Adrenal gland (tissue), 12 donors: ENCODE measurements around the gene CDH19. TPM values are rescaled to one million over a fixed set of nuclear protein-coding genes. Genes with fewer than 3 reads are reported as not detected.

Source experiments
- DNase-seq, 7 donors: peaks; one replicate each; pipeline ENCODE4 v3.0.0-alpha.2; 2019 to 2020
- H3K27ac ChIP-seq, 5 donors: fragments of 200-600 bp; sonication (generic) in 4 of 5; 1 replicate in 3 of 5; 2 replicates in 2 of 5; pipeline versions ENCODE4 v1.5.1 to v1.8.0; 2016 to 2020; ENCODE audit warnings: mild to moderate bottlenecking in 1 of 5
- H3K27me3 ChIP-seq: fragments of 200-600 bp; 2 replicates; pipeline ENCODE4 v1.8.0; 2021
- H3K36me3 ChIP-seq, 2 donors: fragments of 200-600 bp; replicated peaks in 1 of 2; 1 replicate in 1 of 2; 2 replicates in 1 of 2; pipeline versions ENCODE4 v1.5.1 to v1.8.0; 2018 to 2022
- H3K4me1 ChIP-seq, 2 donors: fragments of 200-600 bp; replicated peaks in 1 of 2; 1 replicate in 1 of 2; 2 replicates in 1 of 2; pipeline versions ENCODE4 v1.5.1 to v1.8.0; 2018 to 2021
- H3K4me3 ChIP-seq, 4 donors: fragments of 200-600 bp; sonication (generic) in 3 of 4; one replicate each; pipeline ENCODE4 v1.5.1; 2016 to 2018
- H3K9me3 ChIP-seq, 3 donors: fragments of 200-600 bp; sonication (generic) in 1 of 3; replicated peaks in 1 of 3; 1 replicate in 2 of 3; 2 replicates in 1 of 3; pipeline versions ENCODE4 v1.5.1 to v1.8.0; 2016 to 2021
- POLR2A ChIP-seq, 2 donors: fragments of 450-650 bp; IDR thresholded peaks; one replicate each; pipeline ENCODE4 v1.6.1; 2017; ENCODE audit warnings: antibody characterized with exemption in 2 of 2, mild to moderate bottlenecking in 2 of 2, moderate library complexity in 1 of 2
- WGBS, 4 donors: extraction: QIAGEN DNeasy Blood & Tissue Kit in 2 of 4; methylation state at CpG; one replicate each; pipeline versions ENCODE4 v1.1.5 to v1.1.7; 2013 to 2017; 5-methylcytosine and 5-hydroxymethylcytosine counted together
- intact Hi-C, 2 donors: fragments of 100-400 bp; cut with DNase I; formaldehyde crosslinking; loops; one replicate each; pipeline versions ENCODE4 v1.14.1 to v1.15.0; 2022 to 2023
- polyA plus RNA-seq, 3 donors: library from polyadenylated mRNA; stranded (reverse); fragments of 200-250 nt in 2 of 3; fragments of 350-450 nt in 1 of 3; fragmentation: Illumina TruSeq in 1 of 3; extraction: RNeasy Lipid Tissue Mini Kit (QIAGEN cat#74804) in 1 of 3; gene quantifications; one replicate each; pipeline ENCODE4 v1.2.3, GENCODE V29; 2013 to 2014
- total RNA-seq, 9 donors: library from RNA; depleted of rRNA in 4 of 9; stranded (reverse); fragments of >200 nt in 4 of 9; fragments of 120-200 nt in 1 of 9; fragmentation: NEBNext Ultra II Directional in 1 of 9; extraction: Animal tissue kit (Norgen Biotek cat#: 25700) in 1 of 9; gene quantifications; one replicate each; pipeline versions ENCODE4 v1.1.0 to v1.2.4, GENCODE V29; 2013 to 2023
- TF ChIP-seq, protein P1 (sequence below), 6 experiments: fragments of 450-650 bp in 4 of 6; fragments of 200-600 bp in 2 of 6; sonication (generic) in 1 of 6; IDR thresholded peaks; 1 replicate in 5 of 6; 2 replicates in 1 of 6; pipeline versions ENCODE4 v1.5.1 to v1.8.0; 2016 to 2021; ENCODE audit warnings: antibody characterized with exemption in 6 of 6, mild to moderate bottlenecking in 2 of 6, moderate library complexity in 1 of 6
- donor health status: healthy with polysubstance abuse.
- donor health status: Bipolar disorder and iron deficiency.
- donor health status: DM: yes; HTN: yes; CAD: no.
- donor health status: DM: no; HTN: no; CAD: no.
- donor health status: DM: no; HTN: no; CAD: no.
- donor health status: DM: yes; HTN: yes; CAD: no.

The CDH19 gene
- total and polyA plus RNA-seq, 12 donors = 0.42 to 7.4 (median 5.3) TPM

DNA sequence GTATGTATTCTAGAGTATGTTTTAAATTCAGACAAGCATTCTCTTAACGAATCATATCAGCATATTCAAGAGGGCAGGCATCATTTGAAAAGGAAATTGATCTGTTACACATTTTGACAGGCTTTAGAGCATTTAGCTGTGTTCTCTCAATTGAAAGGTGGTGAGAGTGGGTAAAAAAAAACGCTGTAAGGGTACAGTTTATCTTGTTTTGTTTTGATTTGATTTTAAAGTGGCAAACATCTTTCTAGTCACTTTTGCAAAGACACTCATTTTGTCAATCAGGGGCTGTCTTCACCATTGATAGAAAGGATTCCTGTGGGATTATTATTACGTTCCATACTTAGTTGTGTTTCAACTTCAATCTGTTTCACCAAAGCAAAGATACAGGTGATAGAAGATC, 2.2 kb downstream of the CDH19 start:
- no peak overlapping the region for H3K4me3 ChIP-seq
- no peaks in the 10 kb centered on the region for H3K9me3 ChIP-seq
- H3K27ac ChIP-seq = no peak overlapping the region

DNA sequence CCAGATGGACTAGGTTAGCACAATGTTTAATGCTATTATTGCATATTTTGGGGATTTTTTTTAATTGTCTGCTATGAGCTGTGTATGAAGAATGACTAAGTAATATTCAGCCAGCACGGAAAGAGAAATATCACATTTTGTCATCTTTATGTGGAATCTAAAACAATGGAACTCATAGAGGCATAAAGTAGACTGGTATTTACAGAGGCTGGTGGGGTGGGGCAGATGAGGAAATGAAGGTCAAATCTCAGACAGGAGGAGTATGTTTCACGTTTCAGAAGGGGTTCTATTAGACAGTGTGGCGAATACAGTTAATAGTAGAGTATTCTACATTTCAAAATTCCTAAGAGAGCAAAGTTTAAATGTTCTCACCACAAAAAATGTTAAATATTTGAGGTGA, 4.7 kb downstream of the CDH19 start:
- H3K27ac ChIP-seq = no peak overlapping the region
- TF ChIP-seq, protein P1, sequence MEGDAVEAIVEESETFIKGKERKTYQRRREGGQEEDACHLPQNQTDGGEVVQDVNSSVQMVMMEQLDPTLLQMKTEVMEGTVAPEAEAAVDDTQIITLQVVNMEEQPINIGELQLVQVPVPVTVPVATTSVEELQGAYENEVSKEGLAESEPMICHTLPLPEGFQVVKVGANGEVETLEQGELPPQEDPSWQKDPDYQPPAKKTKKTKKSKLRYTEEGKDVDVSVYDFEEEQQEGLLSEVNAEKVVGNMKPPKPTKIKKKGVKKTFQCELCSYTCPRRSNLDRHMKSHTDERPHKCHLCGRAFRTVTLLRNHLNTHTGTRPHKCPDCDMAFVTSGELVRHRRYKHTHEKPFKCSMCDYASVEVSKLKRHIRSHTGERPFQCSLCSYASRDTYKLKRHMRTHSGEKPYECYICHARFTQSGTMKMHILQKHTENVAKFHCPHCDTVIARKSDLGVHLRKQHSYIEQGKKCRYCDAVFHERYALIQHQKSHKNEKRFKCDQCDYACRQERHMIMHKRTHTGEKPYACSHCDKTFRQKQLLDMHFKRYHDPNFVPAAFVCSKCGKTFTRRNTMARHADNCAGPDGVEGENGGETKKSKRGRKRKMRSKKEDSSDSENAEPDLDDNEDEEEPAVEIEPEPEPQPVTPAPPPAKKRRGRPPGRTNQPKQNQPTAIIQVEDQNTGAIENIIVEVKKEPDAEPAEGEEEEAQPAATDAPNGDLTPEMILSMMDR (IDR thresholded peaks at IDR 0.05) = no peak
- DNase-seq = no peak
- H3K36me3 ChIP-seq = no peaks in the 10 kb centered on the region
- intact Hi-C loops = no loop called here
- H3K27me3 ChIP-seq = no peaks in the 10 kb centered on the region
- no peak overlapping the region for H3K4me3 ChIP-seq
- H3K4me1 ChIP-seq = no peaks in the 10 kb centered on the region
- no peaks in the 10 kb centered on the region for H3K9me3 ChIP-seq
- WGBS, 4 donors = 43 to 53% (median 48%) methylated on average over 3 of the region's 3 CpGs

More for the DNA sequence above, 2.2 kb downstream of the CDH19 start:
- intact Hi-C loops = no loop called here
- TF ChIP-seq, protein P1 (IDR thresholded peaks at IDR 0.05) = no peak
- TF ChIP-seq POLR2A (IDR thresholded peaks at IDR 0.05) = no peak
- H3K27me3 ChIP-seq = no peaks in the 10 kb centered on the region
- no peaks in the 10 kb centered on the region for H3K36me3 ChIP-seq
- H3K4me1 ChIP-seq = no peaks in the 10 kb centered on the region
- WGBS, 4 donors = 47 to 58% (median 52%) methylated on average over 3 of the region's 3 CpGs
- DNase-seq = no peak

DNA sequence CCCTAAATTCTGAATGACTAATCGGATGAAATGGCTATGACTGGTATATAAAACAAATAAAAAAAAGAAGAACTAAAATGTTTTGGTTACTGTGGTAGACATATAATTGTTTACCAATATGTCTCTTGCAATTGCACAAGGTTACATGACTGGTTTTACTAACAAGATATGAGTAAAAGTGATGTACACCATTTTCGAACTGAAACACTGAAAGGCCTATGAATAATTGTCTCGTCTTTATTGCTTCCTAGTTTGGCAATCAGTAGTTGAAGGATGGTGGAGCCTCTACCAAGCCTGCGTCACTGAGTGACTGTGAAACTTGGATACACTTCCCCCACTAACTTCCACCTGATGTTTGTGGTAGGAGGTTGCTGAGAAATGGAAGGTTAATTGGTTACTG, 16.5 kb downstream of the CDH19 start:
- H3K4me3 ChIP-seq = no peak overlapping the region
- intact Hi-C loops = no loop called here
- TF ChIP-seq, protein P1 (IDR thresholded peaks at IDR 0.05) = no peak
- no peak for TF ChIP-seq POLR2A (IDR thresholded peaks at IDR 0.05)
- WGBS, 4 donors = 56 to 76% (median 63%) methylated on average over 4 of the region's 4 CpGs
- no peak overlapping the region for H3K27ac ChIP-seq
- no peaks in the 10 kb centered on the region for H3K27me3 ChIP-seq
- DNase-seq = peak in 1 of 7 donors; percentile 49
- no peaks in the 10 kb centered on the region for H3K9me3 ChIP-seq
- no peaks in the 10 kb centered on the region for H3K36me3 ChIP-seq
- no peaks in the 10 kb centered on the region for H3K4me1 ChIP-seq

DNA sequence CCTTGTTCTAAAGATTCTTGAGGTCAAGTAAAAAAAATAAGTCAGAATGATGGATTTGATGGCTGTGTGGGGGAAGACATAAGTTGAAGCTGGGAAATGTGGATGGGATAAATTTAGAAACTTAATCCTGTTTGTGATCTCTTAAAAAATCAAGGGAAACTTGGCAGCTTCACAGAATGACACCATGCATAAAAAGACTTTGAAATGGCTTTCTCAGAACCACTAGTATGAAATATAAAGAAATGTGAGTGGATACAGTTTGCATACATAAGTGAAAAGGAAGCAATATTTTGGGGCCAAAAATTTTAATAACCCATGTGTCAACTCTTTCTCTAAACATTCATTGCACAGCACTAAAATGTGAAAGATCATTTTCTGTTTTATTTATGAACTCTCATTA, 21.7 kb downstream of the CDH19 start:
- no peak overlapping the region for H3K27ac ChIP-seq
- TF ChIP-seq POLR2A (IDR thresholded peaks at IDR 0.05) = no peak
- TF ChIP-seq, protein P1 (IDR thresholded peaks at IDR 0.05) = no peak
- no peak overlapping the region for H3K4me3 ChIP-seq
- H3K4me1 ChIP-seq = no peaks in the 10 kb centered on the region
- H3K9me3 ChIP-seq = no peaks in the 10 kb centered on the region
- intact Hi-C loops = no loop called here
- H3K36me3 ChIP-seq = no peaks in the 10 kb centered on the region
- no peaks in the 10 kb centered on the region for H3K27me3 ChIP-seq
- DNase-seq = no peak
